ENCODE measurements around the gene UVRAG.

Gene UVRAG

GRCh38 chr11:75793966-75794365 lies 21.0 kb upstream of the UVRAG start:
- H3K79me2 ChIP-seq (ENCODE audit: low read length) = no peaks in the 10 kb centered on the region
- H3K4me1 ChIP-seq (ENCODE audit: low read length) = no peaks in the 10 kb centered on the region
- no peaks in the 10 kb centered on the region for H4K20me1 ChIP-seq (ENCODE audit: insufficient read depth, low read length)
- no peak overlapping the region for H3K4me3 ChIP-seq (ENCODE audit: low read length)
- no peak overlapping the region for H2AFZ ChIP-seq (ENCODE audit: low read depth, low read length)
- H3K36me3 ChIP-seq (replicated peaks; ENCODE audit: low read depth, low read length) = peaks cover 21% of the 10 kb centered on the region
- no peaks in the 10 kb centered on the region for H3K27me3 ChIP-seq (ENCODE audit: low read depth, low read length)
- no peak overlapping the region for H3K27ac ChIP-seq (ENCODE audit: low read length)
- no peak for TF ChIP-seq EZH2phosphoT487 (IDR thresholded peaks at IDR 0.05; ENCODE audit: low read depth)
- no peaks in the 10 kb centered on the region for H3K9me3 ChIP-seq (ENCODE audit: insufficient read depth, low read length)
- H3K4me2 ChIP-seq (ENCODE audit: low read length) = no peak overlapping the region
- H3K9ac ChIP-seq (ENCODE audit: low read length) = no peak overlapping the region

- H3K27me3 ChIP-seq (ENCODE audit: low read depth, low read length) = no peaks in the 10 kb centered on the region
- H3K27ac ChIP-seq (ENCODE audit: low read length) = no peak overlapping the region
- H2AFZ ChIP-seq (ENCODE audit: low read depth, low read length) = no peak overlapping the region
- H3K36me3 ChIP-seq (replicated peaks; ENCODE audit: low read depth, low read length) = peaks cover 28% of the 10 kb centered on the region
- H3K9me3 ChIP-seq (ENCODE audit: insufficient read depth, low read length) = no peaks in the 10 kb centered on the region
- H3K4me1 ChIP-seq (ENCODE audit: low read length) = no peaks in the 10 kb centered on the region
- H3K9ac ChIP-seq (ENCODE audit: low read length) = no peak overlapping the region
- no peaks in the 10 kb centered on the region for H3K79me2 ChIP-seq (ENCODE audit: low read length)
- H3K4me3 ChIP-seq (ENCODE audit: low read length) = no peak overlapping the region
- no peak for TF ChIP-seq CTCF (IDR thresholded peaks at IDR 0.05; ENCODE audit: low read depth, low read length)
- no peak for TF ChIP-seq EZH2phosphoT487 (IDR thresholded peaks at IDR 0.05; ENCODE audit: low read depth)
- H4K20me1 ChIP-seq (ENCODE audit: insufficient read depth, low read length) = no peaks in the 10 kb centered on the region
- no peak overlapping the region for H3K4me2 ChIP-seq (ENCODE audit: low read length)
Observed at GRCh38 chr11:75795276-75796090, 19.5 kb upstream of the UVRAG start.

- peaks cover under 1% of the 10 kb centered on the region; the same call in 1 of the 2 replicates for H3K4me1 ChIP-seq (ENCODE audit: low read length)
- no peaks in the 10 kb centered on the region for H3K27me3 ChIP-seq (ENCODE audit: low read depth, low read length)
- H3K79me2 ChIP-seq (ENCODE audit: low read length) = no peaks in the 10 kb centered on the region
- no peak overlapping the region for H3K27ac ChIP-seq (ENCODE audit: low read length)
- H4K20me1 ChIP-seq (ENCODE audit: insufficient read depth, low read length) = no peaks in the 10 kb centered on the region
- H3K9ac ChIP-seq (ENCODE audit: low read length) = no peak overlapping the region
- no peak overlapping the region for H3K4me2 ChIP-seq (ENCODE audit: low read length)
- H2AFZ ChIP-seq (ENCODE audit: low read depth, low read length) = no peak overlapping the region
- peaks cover 32% of the 10 kb centered on the region for H3K36me3 ChIP-seq (replicated peaks; ENCODE audit: low read depth, low read length)
- TF ChIP-seq CTCF (IDR thresholded peaks at IDR 0.05; ENCODE audit: low read depth, low read length) = no peak
- no peak for TF ChIP-seq EZH2phosphoT487 (IDR thresholded peaks at IDR 0.05; ENCODE audit: low read depth)
- no peaks in the 10 kb centered on the region for H3K9me3 ChIP-seq (ENCODE audit: insufficient read depth, low read length)
- H3K4me3 ChIP-seq (ENCODE audit: low read length) = no peak overlapping the region
Observed at GRCh38 chr11:75796091-75796435, 18.9 kb upstream of the UVRAG start.

- no peaks in the 10 kb centered on the region for H3K27me3 ChIP-seq (ENCODE audit: low read depth, low read length)
- no peak overlapping the region for H3K4me3 ChIP-seq (ENCODE audit: low read length)
- H3K27ac ChIP-seq (ENCODE audit: low read length) = no peak overlapping the region
- H2AFZ ChIP-seq (ENCODE audit: low read depth, low read length) = no peak overlapping the region
- H3K9me3 ChIP-seq (ENCODE audit: insufficient read depth, low read length) = no peaks in the 10 kb centered on the region
- peaks cover 11% of the 10 kb centered on the region for H3K4me1 ChIP-seq (ENCODE audit: low read length)
- TF ChIP-seq EZH2phosphoT487 (IDR thresholded peaks at IDR 0.05; ENCODE audit: low read depth) (no peak), CTCF (IDR thresholded peaks at IDR 0.05; ENCODE audit: low read depth, low read length) (no peak)
- H3K4me2 ChIP-seq (ENCODE audit: low read length) = no peak overlapping the region
- H3K36me3 ChIP-seq (replicated peaks; ENCODE audit: low read depth, low read length) = peaks cover 33% of the 10 kb centered on the region
- H3K9ac ChIP-seq (ENCODE audit: low read length) = no peak overlapping the region
- no peaks in the 10 kb centered on the region for H3K79me2 ChIP-seq (ENCODE audit: low read length)
- no peaks in the 10 kb centered on the region for H4K20me1 ChIP-seq (ENCODE audit: insufficient read depth, low read length)
Observed at GRCh38 chr11:75797116-75797515, 17.9 kb upstream of the UVRAG start.

Measured in OCI-LY3 (cell line).